Measurements from ENCODE around the gene TANGO2.
A peak's percentile ranks its signal among the peaks of the same experiment; 100 is the strongest.

TANGO2 gene

DNA sequence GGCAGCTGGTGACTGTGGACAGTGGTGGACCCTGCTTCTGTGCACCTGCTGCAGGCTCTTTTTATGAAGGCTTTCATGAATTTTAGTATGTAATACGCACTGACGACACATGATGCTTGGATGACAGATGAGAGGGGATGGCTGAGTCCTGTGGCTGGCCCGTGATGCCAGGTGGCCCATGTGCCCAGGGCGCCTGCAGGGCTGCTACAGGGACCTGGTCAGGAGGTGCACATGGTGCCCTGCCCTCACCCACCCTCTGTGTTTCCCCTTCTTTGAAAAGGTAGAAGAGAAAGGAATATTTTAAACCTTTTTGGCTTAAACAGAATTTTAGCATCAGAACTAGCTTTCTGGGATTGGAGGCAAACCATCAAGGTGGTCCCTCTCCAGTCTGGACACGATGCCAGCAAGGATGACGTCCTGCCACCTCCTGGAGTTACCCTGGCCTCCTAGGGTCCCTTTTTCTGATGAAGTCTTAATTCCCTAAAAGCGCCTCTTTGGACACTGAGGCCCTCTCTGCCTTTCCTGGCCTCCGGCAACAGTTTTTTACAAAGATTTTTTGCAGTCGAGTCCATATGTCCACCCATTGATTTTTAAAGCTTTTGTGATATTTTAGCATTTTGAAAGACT lies 89.6 kb downstream of the TANGO2 start:
- Histone ChIP-seq H3K4me1 (peaks cover 0 to 4% (median under 1%) of the 10 kb centered on the region in 4 donors), H3K27me3 (no peaks in the 10 kb centered on the region), H3K36me3 (peaks cover 50 to 99% (median 79%) of the 10 kb centered on the region in 3 donors), H3K4me3 (no peak overlapping the region), H3K9me3 (no peaks in the 10 kb centered on the region), H3K27ac (no peak overlapping the region)
- intact Hi-C loops (cut with DNase I; ENCODE audit: low total_unique reads): no loop called here
- TF ChIP-seq, protein P1, sequence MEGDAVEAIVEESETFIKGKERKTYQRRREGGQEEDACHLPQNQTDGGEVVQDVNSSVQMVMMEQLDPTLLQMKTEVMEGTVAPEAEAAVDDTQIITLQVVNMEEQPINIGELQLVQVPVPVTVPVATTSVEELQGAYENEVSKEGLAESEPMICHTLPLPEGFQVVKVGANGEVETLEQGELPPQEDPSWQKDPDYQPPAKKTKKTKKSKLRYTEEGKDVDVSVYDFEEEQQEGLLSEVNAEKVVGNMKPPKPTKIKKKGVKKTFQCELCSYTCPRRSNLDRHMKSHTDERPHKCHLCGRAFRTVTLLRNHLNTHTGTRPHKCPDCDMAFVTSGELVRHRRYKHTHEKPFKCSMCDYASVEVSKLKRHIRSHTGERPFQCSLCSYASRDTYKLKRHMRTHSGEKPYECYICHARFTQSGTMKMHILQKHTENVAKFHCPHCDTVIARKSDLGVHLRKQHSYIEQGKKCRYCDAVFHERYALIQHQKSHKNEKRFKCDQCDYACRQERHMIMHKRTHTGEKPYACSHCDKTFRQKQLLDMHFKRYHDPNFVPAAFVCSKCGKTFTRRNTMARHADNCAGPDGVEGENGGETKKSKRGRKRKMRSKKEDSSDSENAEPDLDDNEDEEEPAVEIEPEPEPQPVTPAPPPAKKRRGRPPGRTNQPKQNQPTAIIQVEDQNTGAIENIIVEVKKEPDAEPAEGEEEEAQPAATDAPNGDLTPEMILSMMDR (IDR thresholded peaks at IDR 0.05): no peak
- DNase-seq: no peak

DNA sequence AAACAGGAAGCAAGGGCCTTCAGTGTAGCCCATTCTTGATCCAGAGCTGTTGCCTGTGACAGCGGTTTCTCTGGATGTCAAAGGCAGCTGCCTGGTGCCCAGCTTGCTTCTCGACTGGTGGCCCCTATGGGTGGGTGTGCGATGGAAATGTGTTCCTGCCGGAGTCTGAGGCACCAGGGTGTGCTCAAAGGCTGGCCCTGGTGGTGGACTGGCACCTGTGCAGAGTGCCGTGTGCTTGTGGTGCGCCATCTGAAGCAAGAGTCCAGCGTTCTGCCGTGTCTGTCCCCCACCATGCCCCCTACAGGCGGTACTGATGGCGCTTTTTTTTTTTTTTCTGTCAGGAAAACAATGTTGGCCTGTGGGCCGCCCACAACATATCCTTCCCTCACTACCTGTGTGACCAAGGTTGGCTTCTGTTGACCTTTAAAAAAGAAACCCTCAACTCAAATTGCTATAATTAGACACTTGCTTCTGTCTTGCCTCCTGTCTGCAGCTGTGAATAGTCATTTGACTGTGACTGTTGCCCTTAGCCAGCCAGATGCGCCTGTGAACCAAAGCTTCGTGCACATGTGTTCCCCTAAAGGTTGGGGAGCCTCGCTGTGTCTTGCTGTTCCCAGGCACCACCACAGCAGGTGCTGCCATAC lies 90.3 kb downstream of the TANGO2 start:
- intact Hi-C loops (cut with DNase I; ENCODE audit: low total_unique reads): no loop called here
- Histone ChIP-seq H3K4me1 (peaks cover 0 to 11% (median 6%) of the 10 kb centered on the region in 4 donors), H3K27ac (no peak overlapping the region), H3K36me3 (peaks cover 43 to 99% (median 78%) of the 10 kb centered on the region in 3 donors), H3K27me3 (no peaks in the 10 kb centered on the region), H3K4me3 (no peak overlapping the region), H3K9me3 (no peaks in the 10 kb centered on the region)
- no peak for DNase-seq
- TF ChIP-seq, protein P1 (IDR thresholded peaks at IDR 0.05): peak; percentile 6 to 7

DNA sequence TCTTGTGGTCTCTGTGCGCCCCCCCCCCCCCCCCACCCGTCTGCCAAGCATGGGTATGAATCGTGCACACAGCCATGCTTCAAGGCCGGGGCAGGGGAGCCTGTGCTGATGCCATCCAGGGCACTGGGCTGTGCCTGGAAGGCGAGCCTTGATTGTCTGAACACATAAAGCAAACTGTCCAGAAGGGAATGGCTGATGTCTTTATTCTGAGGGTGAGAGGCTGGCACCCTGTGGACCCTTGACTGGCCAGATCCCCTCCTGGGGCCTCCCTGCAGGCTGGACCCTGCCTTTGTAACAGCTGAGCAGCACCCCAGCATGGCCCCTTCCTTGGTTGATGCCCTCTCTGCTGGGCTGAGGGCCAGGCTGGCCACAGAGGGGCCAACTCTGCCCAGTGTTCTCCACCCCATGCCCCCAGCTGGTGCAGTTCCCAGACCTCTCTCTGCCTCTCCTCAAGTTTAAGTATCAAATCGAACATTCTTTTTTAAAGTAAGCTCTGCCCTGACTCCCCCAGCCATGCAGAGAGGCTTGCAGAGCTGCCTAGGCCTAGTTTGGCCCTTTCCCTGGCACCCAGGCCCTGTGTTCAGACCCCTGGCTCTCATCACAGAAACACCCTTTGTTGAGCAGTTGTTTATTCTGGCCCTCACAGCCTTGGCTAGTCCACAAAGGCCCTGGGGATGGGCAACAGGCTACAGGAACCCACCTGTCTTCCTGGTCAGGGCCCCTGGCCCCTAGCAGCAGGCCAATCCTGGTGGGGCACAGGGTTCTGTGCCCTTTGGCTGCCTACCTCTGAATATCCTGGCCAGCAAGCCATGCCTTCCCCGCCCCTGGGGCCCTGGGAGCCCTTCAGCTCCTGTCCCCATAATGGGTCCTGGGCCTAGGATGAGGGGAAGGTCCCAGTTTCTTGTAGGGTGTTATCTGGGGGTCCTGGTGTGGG lies 91.0 kb downstream of the TANGO2 start:
- Histone ChIP-seq H3K9me3 (no peaks in the 10 kb centered on the region), H3K27me3 (no peaks in the 10 kb centered on the region), H3K36me3 (peaks cover 35 to 91% (median 70%) of the 10 kb centered on the region in 3 donors), H3K4me1 (peaks cover 0 to 15% (median 11%) of the 10 kb centered on the region in 4 donors), H3K4me3 (no peak overlapping the region), H3K27ac (no peak overlapping the region)
- intact Hi-C loops (cut with DNase I; ENCODE audit: low total_unique reads): no loop called here
- DNase-seq: no peak
- TF ChIP-seq, protein P1 (IDR thresholded peaks at IDR 0.05): no peak

DNA sequence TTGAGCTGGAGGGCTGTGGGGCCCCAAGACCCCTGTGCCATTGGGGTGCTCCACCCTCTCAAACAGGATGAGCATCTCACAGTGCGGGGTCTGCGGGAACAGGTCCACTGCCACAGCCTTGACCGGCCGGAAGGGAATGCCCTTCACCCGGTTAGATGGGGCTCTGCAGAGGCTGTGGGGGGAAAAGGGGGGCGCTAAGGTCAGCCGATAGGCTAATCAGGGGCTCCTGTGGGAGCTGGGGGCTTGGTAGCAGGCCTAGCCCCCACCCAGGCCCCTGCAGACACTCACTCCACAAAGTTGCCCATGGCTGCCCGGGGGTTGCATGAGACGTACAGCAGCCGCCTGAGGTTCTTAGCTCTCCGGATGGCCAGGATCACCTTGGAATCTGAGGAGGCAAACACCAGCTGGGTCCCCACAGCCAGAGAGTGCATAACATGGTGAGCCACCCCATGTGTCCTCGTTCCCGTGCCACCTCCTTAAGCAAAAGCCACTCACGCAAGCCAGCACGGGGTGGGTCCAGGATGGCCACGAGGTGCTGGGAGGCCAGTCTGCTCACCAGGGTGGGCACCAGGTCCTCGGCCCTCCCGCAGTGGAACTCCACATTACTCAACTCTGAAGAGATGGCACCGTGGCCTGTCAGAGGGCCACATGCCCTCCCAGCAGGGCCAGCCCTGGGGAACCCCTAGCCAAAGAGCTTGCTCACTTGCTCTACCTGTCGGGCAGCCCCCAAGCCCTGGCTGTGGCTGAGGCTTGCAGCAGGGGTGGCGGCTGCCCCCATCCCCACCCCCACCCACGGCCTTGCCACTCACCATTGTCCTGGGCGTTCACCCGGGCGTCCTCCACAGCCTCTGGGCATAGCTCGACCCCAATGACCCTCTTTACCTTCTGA lies 92.0 kb downstream of the TANGO2 start:
- Histone ChIP-seq H3K27ac (no peak overlapping the region), H3K4me3 (no peak overlapping the region)
- intact Hi-C loops (cut with DNase I; ENCODE audit: low total_unique reads): no loop called here

More for the DNA sequence above, 92.0 kb downstream of the TANGO2 start:
- peaks cover 0 to 18% (median 11%) of the 10 kb centered on the region in 4 donors for H3K4me1 ChIP-seq
- DNase-seq: no peak
- no peaks in the 10 kb centered on the region for H3K9me3 ChIP-seq
- TF ChIP-seq, protein P1 (IDR thresholded peaks at IDR 0.05): no peak
- no peaks in the 10 kb centered on the region for H3K27me3 ChIP-seq
- peaks cover 27 to 82% (median 61%) of the 10 kb centered on the region in 3 donors for H3K36me3 ChIP-seq
